ENCODE measurements around the gene THAP3. TPM values are rescaled to one million over a fixed set of nuclear protein-coding genes. Genes with fewer than 3 reads are reported as not detected.

The THAP3 gene
- total RNA-seq, 2 donors from 2014 or later: 20.2 to 52.6 TPM

DNA sequence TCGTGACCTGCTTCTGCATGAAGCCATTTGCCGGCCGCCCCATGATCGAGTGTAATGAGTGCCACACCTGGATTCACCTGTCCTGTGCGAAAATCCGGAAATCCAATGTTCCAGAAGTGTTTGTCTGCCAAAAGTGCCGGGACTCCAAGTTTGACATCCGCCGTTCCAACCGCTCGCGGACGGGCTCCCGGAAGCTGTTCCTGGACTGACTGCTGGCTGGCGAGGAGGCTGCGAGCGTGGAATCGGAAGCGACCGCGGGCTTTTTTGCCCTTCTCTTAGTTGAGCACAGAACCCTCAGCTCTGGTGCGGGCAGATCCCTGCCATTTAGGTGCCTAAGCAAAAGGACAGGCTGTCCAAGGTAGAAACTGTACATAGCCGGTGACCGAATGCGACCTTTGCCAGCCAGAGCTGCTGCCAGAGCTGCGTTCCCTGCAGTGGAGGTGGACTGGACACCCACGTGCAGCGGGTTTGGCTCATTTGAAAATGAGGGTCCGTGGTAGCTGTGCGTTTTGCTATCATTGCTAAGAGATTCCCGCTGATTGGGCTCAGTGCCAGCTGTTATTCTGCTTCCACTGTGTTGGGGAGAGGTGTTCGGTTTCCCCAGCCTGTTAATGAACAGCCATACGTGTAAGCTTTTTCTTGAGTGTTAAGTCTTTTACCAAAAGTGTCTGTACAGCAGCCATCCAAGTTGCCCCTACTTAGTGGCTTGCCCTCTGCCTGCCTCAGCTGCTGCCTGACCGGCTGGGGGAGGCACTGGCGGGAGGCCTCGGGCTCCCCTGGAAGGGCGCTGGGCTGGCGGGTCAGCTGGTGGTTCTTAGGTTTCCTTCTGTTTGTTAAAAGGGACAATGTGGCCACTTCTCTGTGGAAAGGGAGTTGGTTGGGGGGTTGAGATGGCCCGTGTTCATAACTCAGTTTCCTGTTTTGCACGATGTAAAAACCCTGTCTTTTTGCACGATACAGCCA is 3.0 kb upstream of the THAP3 start:
- ATAC-seq (no peak), DNase-seq (ENCODE audit: low spot score in 2 of 2) (no peak)
- Mint-ChIP-seq H3K36me3 (peaks cover 17 to 21% of the 10 kb centered on the region in 2 donors), H3K9me3 (no peaks in the 10 kb centered on the region), H3K27ac (no peak overlapping the region)

DNA sequence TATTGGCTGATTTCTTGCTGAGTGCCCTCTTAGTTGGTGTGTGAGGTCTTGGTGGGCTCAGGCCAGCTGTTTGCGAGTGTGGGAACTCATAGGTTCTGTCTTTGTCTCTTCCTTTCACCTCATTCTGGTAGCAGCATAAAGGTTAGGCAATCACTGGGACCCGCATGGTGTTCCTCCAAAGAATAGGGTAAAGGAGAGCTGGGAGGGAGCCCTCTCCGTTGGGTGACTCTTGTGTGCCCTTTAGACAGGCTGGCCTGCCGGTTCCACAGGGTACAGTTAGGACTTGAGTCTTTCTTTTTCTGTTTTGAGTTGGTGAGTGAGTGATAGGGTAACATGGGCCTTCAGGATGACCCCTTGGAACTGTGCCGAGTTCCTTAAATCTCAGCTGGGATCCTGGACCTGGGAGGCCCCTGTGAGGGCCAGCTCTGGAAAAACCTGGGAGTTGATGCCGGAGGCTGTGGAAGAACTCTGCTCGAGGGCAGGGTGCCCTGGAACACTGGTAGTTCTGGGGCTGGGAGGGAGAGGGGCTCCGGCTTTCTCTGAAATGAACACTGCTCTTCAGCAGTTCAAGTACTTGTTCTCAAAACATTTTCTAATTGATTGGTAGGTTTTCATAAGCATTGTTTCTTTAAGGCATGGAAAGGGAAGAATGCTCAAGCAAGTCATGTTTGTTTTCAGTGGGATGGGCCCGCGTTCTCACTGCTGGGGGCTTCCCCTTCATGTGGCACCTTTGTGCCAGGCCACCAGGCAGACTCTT is 2.1 kb upstream of the THAP3 start:
- ATAC-seq (no peak), DNase-seq (ENCODE audit: low spot score in 2 of 2) (no peak)
- no peak overlapping the region for H3K27ac Mint-ChIP-seq
- H3K36me3 Mint-ChIP-seq: peaks cover 17 to 20% of the 10 kb centered on the region in 2 donors
- H3K9me3 Mint-ChIP-seq: no peaks in the 10 kb centered on the region

DNA sequence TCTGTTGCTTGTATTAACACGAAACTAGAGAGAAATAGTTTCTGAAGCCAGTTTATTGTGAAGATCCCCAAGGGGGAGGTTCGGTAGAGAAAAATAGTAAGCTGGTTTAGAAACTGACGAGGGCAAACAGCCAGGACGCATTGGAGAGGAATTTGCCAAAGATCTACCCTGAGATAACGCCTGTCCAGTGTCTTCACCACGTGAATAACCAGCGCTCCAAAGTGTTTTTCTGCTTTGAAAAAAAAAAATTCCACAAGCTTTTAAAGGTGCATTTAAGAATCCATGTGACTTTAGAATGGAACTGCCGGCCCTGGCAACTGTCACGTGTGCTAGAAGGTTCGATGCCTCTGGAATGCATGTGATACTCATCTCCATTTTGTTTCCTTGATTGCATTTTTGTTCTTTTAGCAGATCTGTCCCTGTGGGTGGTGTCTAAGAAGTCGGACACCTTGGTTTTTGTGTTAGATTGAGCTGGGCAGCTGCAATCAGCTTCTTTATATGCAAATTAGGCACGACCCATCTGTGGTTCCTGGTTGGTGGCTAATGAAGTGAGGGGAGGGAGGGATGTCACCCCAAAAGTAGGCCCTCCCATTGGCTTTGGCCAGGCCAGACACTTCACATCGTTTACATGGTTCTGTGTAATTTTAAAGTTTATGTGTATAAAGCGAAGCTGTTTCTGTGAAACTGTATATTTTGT is 1.3 kb upstream of the THAP3 start:
- ATAC-seq (no peak), DNase-seq (ENCODE audit: low spot score in 2 of 2) (no peak)
- Mint-ChIP-seq H3K9me3 (no peaks in the 10 kb centered on the region), H3K27ac (no peak overlapping the region), H3K36me3 (peaks cover 17 to 26% of the 10 kb centered on the region in 2 donors)

DNA sequence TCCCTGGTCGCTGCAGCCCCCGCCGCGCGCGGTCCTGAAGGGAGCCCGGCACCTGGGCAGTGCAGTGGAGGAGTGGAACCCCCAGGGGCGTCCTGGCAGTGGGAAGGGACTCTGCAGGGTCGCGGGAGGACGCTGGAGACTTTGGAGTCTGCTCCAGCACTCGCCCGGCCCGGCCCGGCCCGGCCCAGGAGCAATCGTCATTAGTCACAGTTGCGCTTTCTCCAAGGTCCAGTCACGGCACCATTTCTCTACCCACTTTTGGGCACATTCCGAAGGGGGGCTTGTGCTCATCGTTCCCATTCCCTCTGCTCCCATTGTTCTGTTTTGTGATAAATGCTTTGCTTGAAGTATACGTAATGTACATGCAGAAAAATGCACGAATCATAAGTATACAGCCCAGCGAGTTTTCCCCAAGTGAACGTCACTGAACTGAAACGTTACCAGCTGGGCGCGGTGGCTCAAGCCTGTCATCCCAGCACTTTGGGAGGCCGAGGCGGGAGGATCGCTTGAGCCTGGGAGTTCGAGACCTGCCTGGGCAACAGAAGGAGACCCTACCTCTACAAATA is 999 bp downstream of the THAP3 start:
- Mint-ChIP-seq H3K9me3 (no peaks in the 10 kb centered on the region), H3K27ac (peak overlapping the region; percentile 80 to 87), H3K36me3 (peaks cover 17 to 24% of the 10 kb centered on the region in 2 donors)
- ATAC-seq (peak; percentile 33 to 45), DNase-seq (ENCODE audit: low spot score in 2 of 2) (no peak)

DNA sequence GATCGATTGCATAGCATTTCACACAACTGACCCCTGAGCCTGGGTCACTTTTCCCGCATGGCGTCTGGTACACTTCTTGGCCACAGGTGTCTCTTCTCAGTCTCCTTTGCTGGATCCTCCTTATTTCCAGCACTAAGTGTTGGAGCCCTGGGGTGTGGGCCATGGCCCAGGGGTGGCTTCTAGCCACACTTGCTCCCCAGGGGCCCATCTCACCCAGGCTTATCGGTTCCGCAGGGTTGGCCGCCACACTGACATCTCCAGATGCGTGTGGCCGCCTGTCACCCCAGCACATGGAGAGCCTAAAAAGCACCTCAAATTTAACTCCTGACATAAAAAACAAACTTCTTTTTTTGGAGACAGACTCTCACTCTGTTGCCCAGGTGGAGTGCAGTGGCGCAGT is 2.4 kb downstream of the THAP3 start:
- no peak for DNase-seq (ENCODE audit: low spot score in 2 of 2)
- no peak for ATAC-seq
- Mint-ChIP-seq H3K9me3 (no peaks in the 10 kb centered on the region), H3K36me3 (peaks cover 17 to 24% of the 10 kb centered on the region in 2 donors), H3K27ac (peak overlapping the region; percentile 7 to 87)

DNA sequence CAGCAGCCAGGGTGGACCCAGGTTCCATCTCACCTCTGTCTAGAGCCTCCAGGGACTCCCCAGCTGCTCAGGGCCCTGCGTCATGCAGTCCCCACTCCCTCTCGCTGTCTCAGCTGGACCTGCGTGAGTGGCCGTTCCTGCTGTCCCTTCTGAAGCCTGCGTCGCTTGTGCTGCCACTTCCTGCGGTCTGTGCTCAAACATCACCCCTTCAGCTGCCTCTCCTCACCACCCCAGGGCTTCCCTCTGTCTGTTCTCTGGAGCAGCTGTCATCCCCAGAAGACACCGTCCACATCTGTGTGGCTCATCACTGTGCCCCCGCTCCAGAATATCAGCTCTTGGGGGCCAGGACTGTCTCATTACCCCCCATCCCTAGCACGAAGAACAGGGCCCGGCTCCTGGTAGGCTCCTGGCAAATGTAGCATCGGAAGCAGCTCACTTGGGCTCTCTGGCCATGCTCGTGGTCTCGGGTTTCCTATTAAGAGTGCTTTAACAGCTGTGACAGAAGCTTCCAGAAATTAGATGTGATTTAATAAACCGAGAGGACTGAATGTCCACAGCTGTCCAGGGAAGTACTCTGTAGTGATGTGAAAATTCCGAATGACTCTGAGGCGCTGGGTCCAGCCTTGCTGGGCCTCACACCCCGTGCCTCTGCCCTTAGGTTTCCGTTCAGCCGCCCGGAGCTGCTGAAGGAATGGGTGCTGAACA is 3.3 kb downstream of the THAP3 start:
- no peaks in the 10 kb centered on the region for H3K9me3 Mint-ChIP-seq
- H3K27ac Mint-ChIP-seq: peak overlapping the region in 1 of 2 donors; percentile 76
- no peak for DNase-seq (ENCODE audit: low spot score in 2 of 2)
- peaks cover 17 to 18% of the 10 kb centered on the region in 2 donors for H3K36me3 Mint-ChIP-seq
- ATAC-seq: no peak

DNA sequence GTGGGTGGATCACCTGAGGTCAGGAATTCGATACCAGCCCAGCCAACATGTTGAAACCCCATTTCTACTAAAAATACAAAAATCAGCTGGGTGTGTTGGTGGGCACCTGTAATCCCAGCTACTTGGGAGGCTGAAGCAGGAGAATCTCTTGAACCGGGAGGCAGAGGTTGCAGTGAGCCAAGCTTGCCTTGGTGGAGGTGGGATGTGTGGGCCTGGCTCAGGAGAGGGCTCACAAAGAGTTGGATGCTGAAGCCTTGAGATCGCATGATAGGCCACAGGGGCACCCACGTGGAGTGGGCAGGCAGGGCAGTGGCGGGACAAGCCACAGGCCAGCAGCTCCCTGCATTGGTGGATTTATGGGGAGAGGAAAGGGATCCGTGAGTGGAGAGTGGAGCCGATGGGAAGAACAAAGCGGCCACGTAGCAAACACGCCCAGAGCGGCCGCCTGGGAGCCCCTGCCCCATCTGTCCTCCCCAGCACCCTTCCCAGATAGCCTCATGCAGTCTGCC is 4.4 kb downstream of the THAP3 start:
- Mint-ChIP-seq H3K27ac (peak overlapping the region; percentile 14 to 19), H3K36me3 (peaks cover 17 to 22% of the 10 kb centered on the region in 2 donors)
- ATAC-seq: no peak

DNA sequence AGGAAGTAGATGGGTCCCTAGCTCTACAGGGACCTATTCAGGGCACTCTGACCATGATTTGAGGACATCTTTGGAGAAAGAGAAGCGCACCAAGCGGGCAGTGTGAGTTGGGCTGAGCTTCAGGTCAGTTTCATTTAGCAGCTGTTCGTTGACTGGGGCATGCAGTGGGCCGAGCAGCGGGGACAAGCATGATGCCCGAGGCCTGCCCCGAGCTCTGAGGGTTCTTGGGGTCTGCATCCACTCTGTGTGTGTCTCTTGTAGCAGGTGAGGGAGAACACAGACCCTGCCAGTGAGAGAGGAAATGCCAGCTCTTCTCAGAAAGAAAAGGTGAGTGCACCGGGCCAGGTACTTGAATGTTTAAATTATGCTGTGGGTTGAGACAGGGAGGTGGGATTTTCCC is 5.4 kb downstream of the THAP3 start:
- Mint-ChIP-seq H3K27ac (peak overlapping the region; percentile 14 to 50), H3K36me3 (peaks cover 17 to 18% of the 10 kb centered on the region in 2 donors), H3K9me3 (no peaks in the 10 kb centered on the region)
- DNase-seq (ENCODE audit: low spot score in 2 of 2) (no peak), ATAC-seq (no peak)

More for the DNA sequence above, 4.4 kb downstream of the THAP3 start:
- DNase-seq (ENCODE audit: low spot score in 2 of 2): no peak
- no peaks in the 10 kb centered on the region for H3K9me3 Mint-ChIP-seq

DNA sequence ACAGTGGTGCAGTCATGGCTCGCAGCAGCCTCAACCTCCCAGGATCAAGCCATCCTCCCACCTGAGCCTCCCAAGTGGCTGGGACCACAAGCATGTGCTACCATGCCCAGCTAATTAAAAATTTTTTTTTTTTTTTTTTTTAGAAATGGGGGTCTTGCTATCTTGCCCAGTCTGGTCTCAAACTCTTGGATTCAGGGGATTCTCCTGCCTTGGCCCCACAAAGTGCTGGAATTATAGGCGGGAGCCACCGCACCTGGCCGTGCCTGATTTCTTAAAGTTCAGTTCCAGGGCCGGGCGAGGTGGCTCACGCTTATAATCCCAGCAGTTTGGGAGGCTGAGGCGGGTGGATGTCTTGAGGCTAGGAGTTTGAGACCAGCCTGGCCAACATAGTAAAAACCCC is 6.4 kb downstream of the THAP3 start:
- no peak overlapping the region for H3K27ac Mint-ChIP-seq
- peaks cover 12% of the 10 kb centered on the region in 2 donors for H3K36me3 Mint-ChIP-seq
- H3K9me3 Mint-ChIP-seq: no peaks in the 10 kb centered on the region
- ATAC-seq (no peak), DNase-seq (ENCODE audit: low spot score in 2 of 2) (no peak)

DNA sequence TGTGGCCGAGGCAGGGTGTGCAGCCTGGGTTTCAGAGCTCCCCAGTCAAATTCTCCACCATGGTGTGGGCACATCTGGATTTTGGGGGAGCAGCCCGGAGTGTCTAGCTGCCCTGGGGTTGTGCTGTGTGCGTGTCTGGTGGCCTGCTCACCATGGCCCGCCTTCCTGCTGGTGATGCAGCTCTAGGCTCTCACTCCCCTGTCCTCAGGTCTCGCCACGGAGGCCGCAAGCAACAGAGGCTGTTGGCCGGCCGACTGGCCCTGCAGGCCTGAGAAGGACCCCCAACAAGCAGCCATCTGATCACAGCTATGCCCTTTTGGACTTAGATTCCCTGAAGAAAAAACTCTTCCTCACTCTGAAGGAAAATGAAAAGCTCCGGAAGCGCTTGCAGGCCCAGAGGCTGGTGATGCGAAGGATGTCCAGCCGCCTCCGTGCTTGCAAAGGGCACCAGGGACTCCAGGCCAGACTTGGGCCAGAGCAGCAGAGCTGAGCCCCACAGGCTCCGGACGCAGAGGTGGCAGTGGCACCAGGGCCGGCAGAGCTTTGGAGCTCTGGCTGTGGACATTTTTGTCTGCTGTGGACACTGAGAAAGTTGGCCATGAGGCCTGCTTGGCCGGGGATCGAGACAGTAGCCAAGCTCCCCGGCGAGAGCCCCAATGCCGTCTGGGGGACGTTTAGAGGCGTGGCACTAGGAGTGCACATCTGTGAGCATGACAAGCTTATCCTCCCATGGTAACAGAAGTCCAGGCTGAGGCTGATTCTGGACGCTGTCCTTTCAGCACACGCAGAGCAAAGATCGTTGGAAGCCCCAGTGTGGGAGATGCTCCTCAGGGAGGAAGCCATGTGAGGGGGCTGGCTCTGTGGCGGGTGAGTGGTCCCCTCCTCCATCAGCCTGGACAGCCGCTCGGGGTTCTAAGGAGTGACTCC is 8.2 kb downstream of the THAP3 start:
- DNase-seq (ENCODE audit: low spot score in 2 of 2): no peak
- no peaks in the 10 kb centered on the region for H3K9me3 Mint-ChIP-seq
- peaks cover 3 to 12% of the 10 kb centered on the region in 2 donors for H3K36me3 Mint-ChIP-seq
- peak overlapping the region in 1 of 2 donors; percentile 79 for H3K27ac Mint-ChIP-seq
- no peak for ATAC-seq

DNA sequence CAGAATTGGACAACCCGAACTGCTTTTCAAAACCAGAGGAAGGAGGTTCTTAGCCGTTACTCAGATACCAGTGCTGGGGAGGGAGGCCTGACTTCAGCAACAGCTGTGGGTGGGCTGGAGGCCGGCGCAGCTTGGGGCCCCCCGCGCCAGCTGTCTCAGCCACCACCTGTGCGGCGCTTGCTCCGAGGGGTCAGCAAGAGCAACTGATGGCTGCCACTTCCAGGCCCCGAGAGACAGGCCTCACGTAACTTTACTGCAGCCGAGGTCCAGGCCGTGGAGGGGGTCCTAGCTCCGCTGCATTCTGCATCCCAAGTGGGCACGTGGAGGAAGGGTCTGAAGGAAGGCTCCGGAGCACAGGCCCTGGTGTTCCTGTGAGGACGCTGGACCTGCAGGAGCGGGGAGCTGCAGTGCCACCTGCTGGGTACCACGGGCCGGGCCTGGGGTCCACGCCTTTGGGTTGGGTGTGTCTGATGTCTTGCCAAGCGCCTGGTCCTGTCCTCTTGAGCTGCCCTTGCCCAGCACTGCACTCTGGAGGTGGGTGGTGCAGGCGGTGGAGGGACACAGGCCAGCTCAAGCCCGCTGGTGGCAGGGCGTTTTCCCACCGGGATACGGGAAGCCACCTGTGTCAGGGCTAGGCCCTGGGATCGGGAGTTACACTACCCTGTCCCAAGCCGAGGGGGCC is 9.8 kb downstream of the THAP3 start:
- peak; percentile 58 to 62 for ATAC-seq
- Mint-ChIP-seq H3K9me3 (no peaks in the 10 kb centered on the region), H3K27ac (peak overlapping the region; percentile 22 to 71), H3K36me3 (peaks cover 0 to 11% of the 10 kb centered on the region in 2 donors)
- peak in 1 of 2 donors; percentile 28 for DNase-seq (ENCODE audit: low spot score in 2 of 2)

DNA sequence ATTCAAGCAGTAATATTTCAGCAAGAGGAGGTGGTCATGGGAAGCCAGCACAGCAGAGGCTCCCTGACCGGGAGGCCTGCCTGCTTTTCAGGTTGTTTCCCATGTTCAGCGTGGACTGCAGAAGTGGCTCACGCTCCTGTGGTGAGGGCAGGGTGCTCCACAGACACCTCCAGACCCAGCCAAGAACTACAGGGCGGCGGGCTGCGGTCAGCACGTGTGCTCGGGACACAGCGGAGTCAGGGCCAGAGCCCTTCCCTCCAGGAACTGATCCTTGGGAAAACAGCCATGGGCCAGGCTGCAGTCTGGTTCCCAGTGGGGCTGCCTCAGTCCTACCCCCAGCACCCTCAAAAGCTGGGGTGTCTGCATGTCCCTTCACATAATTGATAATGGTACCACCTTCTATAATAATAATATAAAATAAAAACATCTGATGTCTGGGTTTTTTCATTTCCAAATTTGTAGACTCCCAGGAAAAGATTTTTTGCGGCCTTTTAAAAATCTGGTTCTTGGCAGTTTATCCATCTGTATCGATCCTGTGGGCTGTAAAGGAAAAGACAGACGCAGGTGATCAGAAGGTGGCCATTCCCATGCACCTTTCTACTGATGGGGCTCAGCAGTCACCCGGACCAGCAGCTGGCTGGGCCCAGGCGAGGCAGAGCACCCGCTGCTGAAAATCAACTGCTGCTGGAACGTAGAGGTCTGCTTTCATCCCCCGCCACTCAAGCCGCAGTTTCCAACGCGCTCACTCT is 10.7 kb downstream of the THAP3 start:
- ATAC-seq (no peak), DNase-seq (ENCODE audit: low spot score in 2 of 2) (no peak)
- peaks cover 0 to 5% of the 10 kb centered on the region in 2 donors for H3K36me3 Mint-ChIP-seq
- H3K27ac Mint-ChIP-seq: peak overlapping the region; percentile 22 to 71
- no peaks in the 10 kb centered on the region for H3K9me3 Mint-ChIP-seq

DNA sequence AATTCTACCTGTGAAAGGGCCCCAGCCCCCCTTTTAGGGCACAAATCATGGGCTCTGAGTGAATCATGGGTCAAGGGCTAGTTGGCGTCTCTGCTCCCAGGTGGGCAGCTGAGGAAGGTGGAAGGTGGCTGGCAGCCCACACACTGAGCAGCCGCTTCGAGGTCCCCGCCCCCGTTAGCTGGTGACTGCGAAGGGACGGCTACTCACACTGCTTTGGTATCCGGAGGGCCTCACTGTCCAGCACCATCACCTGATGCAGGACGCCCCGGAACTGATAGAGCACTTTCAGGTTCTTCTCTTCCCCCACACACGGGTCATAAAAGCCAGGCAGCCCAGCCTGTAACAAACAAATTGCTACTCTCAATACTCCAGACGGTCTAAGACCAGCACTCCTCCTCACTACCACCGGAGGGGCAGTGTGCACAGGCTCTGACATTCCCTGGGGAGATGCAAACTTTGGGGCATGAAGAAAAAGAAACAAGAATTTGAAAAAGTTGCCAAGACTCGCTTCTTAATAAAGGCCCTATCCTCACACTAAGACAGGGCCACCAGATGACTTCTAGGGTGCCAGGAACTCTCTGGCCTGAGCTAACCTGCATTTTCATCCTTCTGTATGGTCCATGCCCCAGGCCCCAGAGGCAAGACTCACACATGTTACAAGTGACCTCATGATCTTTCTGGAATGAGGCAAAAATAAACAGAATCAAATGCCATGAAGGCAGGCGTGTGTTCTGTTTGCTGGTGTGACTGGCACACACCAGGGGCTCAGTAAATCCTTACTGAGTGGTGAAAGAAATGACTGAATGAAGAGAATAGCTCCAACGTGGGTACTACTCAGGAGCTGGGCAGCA is 11.5 kb downstream of the THAP3 start:
- Mint-ChIP-seq H3K27ac (peak overlapping the region; percentile 29 to 68), H3K9me3 (no peaks in the 10 kb centered on the region), H3K36me3 (peaks cover 0 to 5% of the 10 kb centered on the region in 2 donors)
- DNase-seq (ENCODE audit: low spot score in 2 of 2) (no peak), ATAC-seq (no peak)
